GM11168 (cell line): ENCODE data around the gene IGSF21.

Experiments used
- in situ Hi-C: fragments of 300-500 bp; cut with MboI; formaldehyde crosslinking; loops from one replicate; pipeline ENCODE4 v1.12.0; 2022; ENCODE audit warnings: low sequenced_read_pairs; ENCODE audit not compliant: unreplicated experiment

Gene IGSF21

DNA sequence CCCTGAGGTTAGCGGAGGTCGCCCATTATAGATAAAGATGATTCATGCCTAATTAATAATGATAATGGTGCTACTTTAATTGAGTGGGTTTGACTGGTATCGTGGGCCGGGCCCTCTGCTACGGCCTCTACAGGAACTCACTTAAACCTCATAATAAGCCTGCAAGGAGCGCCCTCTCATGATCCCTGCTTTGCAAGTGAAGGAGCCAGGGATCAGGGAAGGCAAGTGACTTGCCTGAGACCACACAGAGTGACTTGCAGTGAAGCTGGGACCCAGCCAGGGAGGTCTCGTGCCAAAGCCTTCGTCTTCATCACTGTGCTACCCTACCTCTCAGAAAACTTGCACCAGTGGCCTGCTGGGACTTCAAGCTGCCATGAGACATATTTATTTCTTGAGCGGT is 206.8 kb downstream of the IGSF21 start:
- in situ Hi-C loops, result no loop called here

DNA sequence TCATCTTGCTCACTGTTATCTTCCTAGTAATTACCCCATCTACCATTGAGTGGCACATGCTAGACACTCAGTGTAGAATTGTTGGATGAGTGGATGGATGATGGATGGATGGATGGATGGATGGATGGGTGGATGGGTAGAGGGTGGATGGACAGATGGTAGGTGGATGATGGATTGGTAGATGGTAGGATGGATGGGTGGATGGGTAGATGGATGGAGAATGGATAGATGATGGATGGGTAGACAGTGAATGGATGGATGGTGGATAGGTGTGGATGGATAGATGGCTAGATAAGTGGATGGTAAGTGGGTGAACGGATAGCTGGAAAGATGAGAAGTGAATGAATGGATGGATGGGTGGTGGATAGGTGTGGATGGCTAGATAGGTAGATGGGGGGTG is 207.9 kb downstream of the IGSF21 start:
- in situ Hi-C loops, result no loop called here

DNA sequence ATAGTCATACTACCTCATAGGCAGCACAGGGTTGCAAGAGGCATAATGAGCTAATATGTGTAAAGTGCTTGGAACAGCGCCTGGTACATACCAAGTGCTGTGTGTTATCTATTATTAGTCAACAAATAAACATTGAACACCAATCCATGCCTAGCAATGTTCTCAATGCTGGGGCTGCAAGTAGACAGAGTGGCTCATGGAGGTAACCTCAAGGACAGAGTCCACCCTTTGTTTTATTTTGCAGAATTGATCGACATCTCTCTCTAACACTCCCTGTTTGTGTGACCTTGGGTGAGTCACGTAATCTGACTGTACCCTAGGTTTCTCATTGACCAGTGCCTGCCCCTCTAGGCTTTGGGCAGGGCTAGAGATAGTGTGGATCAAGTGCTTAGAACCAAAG is 209.2 kb downstream of the IGSF21 start:
- in situ Hi-C loops, result no loop called here

- in situ Hi-C loops, result no loop called here
Measured at GRCh38 chr1:18319099-18319498, 211.5 kb downstream of the IGSF21 start.

GRCh38 chr1:18320051-18320450 is 212.5 kb downstream of the IGSF21 start:
- in situ Hi-C loops, result no loop called here

DNA sequence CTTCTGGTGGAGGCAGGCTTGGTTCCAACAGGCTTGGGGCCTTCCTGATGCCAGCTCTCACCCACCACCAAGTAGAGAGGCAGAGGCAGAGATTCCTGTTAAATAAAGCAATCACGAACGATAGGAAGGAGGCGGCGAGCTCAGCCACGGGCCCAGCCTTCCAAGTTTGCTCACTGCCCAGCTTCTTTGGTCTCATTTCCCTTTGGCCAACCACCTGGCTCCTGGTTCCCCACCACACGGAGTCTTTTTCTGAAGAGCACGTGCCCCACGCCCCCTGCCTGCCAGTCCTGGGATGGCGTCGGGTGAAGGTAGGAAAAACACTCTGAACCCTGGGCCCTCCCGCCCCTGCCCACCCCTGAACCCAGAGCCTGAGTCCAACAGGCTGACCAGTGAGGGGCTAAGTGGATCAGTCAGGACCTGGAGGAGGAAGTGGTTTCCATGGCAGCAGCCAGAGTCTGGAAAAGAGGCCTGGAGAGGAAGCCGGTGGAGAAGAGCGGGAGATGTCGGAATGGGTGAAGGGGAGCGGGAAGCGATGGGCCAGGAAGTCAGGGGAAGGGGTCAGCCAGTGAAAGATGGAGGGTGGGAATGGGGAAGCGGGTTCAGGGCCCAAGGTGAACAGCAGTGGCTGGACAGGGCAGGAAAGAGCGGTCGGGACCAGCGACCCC is 214.9 kb downstream of the IGSF21 start:
- in situ Hi-C loops, result no loop called here

DNA sequence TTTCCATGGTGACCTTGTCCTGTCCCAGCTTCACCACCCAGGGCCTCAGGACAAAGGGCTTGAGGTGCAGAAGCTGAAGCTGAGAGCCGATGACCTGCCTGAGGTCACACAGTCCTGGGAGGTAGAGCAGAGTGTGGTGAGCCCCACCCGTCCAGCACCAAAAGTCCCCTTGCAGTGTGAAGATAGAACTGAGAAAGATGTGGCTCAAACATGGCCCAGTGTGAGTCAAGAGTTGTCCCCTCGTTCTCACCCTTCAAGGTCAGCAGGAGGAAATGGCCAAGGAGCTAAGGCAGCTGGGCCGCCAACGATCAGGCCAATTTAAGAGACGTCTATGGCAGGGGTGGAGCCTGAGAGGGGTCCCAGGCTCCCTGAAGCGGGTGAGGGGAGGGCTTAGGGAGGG is 215.7 kb downstream of the IGSF21 start:
- in situ Hi-C loops, result no loop called here

DNA sequence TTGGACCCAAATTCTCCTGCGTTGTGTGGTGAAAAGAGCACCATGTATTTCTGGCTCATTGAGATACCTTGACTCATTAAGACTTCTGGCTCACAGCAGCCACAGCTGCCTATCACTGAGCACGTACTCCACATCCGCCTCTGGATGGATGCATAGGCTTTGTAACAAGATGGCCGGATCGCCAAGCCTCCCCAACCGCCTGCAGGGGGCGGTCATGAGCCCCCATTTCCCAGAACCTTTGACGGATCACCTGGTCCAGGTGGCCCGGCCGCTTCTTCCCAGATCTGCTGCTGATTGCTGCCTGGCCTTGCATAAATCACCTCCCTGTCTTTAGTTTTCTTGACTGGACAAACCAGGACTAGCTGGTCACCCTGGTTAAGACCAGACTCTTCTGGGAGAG is 216.6 kb downstream of the IGSF21 start:
- in situ Hi-C loops, result no loop called here

- in situ Hi-C loops, result no loop called here
Measured at GRCh38 chr1:18325136-18325535, 217.5 kb downstream of the IGSF21 start.

DNA sequence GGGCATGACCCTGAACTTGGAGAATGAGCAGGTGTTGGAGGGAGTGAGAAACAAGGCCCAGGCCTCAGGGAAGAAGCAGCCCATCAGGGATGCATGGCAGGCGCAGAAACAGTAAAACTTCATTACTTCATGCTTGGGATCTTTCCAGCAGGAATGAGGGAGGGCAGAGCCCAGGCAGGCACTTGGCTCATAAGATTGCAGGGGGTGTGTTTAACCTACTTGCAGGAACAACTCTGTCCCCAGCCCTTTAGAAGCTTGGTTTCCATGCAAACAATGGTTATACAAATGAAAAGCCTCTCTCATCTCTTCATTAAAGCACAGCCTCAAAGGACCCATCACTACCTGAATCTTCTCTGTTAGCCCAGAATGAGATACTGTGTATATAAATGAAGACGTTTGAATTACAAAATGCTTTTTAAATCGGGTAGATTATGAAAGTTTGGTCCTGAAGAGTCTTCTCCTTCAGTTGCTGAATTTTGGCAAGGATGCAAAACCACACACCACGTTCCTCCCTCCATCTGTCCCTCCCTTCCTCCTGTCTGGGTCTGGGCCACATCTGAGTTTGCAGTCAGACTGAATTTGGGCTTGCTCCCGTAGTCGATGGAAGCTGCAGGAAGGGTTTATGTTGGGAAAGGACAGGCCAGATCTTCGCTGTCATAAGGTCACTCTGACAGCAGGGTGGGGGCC is 218.8 kb downstream of the IGSF21 start:
- in situ Hi-C loops, result no loop called here

GRCh38 chr1:18327650-18328049 is 220.1 kb downstream of the IGSF21 start:
- in situ Hi-C loops, result no loop called here

- in situ Hi-C loops, result no loop called here
Measured at GRCh38 chr1:18328803-18329202, 221.2 kb downstream of the IGSF21 start.

GRCh38 chr1:18329469-18330253 is 222.1 kb downstream of the IGSF21 start:
- in situ Hi-C loops, result no loop called here

DNA sequence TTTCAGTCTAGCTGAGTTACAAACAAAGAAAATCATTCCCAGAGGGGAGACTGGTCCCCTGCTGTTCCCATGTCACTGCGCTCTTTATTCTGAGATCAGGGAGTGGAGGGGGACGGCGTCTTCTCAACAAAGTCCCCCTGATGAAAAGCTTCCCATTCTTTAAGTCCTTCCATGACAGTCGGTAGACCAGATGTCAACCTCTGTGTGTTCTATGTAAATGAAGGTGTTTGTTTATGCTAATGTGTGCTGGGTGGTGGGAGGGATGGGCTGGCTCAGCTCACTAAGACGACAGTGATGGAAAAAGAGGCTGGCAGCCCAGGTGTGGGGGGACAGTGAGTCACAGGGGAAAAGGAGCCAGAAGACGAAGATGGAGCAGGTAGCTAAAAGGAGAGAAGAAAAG is 225.0 kb downstream of the IGSF21 start:
- in situ Hi-C loops, result no loop called here

DNA sequence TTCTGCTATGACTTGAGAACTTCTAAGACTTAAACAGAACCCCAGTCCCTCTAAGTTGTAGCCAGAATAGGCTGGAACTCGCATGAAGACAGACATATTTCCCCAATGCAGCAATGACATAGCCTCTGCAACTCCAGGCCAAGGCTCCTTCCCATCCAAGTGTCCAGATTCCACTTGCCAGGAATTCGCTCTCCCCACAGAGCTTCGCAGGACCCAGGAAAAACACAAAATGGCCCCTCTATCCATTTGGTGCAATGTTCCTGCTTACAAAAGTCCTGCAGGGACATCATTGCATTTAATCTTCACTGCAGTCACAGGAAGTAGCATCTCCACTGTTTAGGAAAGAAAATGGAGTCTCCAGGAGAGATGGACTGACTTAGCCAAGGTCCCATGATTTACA is 225.6 kb downstream of the IGSF21 start:
- in situ Hi-C loops, result no loop called here

DNA sequence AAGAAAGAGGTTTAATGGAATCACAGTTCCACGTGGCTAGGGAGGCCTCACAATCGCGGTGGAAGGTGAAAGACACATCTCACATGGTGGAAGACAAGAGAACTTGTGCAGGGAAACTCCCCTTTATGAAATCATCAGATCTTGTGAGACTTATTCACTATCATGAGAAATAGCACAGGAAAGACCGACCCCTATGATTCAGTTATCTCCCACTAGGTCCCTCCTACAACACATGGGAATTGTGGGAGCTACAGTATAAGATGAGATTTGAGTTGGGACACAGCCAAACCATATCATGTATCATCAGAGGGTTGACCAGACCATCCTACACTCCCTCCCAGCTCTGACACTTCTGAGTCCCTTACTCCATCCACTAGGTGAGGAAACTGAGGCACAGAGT is 229.2 kb downstream of the IGSF21 start:
- in situ Hi-C loops, result no loop called here

GRCh38 chr1:18337757-18338156 is 230.2 kb downstream of the IGSF21 start:
- in situ Hi-C loops, result no loop called here

GRCh38 chr1:18339161-18339560 is 231.6 kb downstream of the IGSF21 start:
- in situ Hi-C loops, result no loop called here

- in situ Hi-C loops, result no loop called here
Measured at GRCh38 chr1:18340158-18340764, 232.7 kb downstream of the IGSF21 start.

DNA sequence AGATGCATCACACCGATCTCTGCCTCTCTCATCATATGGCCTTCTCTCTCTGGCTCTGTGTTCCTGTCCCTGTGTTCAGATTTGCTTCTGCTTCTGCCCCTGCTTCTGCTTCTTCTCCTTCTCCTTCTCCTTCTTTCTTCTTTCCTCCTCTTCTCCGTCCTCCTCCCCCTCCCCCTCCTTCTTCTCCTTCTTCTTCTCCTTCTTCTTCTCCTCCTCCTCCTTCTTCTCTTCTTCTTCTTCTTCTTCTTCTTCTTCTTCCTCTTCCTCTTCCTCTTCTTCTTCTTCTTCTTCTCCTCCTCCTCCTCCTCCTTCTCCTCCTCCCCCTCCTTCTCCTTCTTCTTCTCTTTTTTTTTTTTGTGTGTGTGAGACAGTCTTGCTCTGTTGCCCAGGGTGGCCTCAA is 233.2 kb downstream of the IGSF21 start:
- in situ Hi-C loops, result no loop called here
